Gastroesophageal sphincter (tissue), 4 donors: ENCODE data around the gene MARCHF11. TPM values are rescaled to one million over a fixed set of nuclear protein-coding genes. Genes with fewer than 3 reads are reported as not detected.

Source experiments
- ATAC-seq: fragments of 150-250 bp; one replicate; pipeline ENCODE4 v1.9.1; 2016; ENCODE audit warnings: mild to moderate bottlenecking, moderate library complexity
- H3K27ac ChIP-seq, 4 donors: fragments of 200-600 bp; sonication (generic) in 3 of 4; 1 replicate in 3 of 4; 2 replicates in 1 of 4; pipeline ENCODE4 v1.5.1; 2016 to 2019
- H3K27me3 ChIP-seq: fragments of 200-600 bp; sonication (generic); one replicate; pipeline ENCODE4 v1.5.1; 2019
- H3K36me3 ChIP-seq, 2 donors: fragments of 200-600 bp; sonication (generic); one replicate each; pipeline ENCODE4 v1.5.1; 2019; ENCODE audit warnings: control low read depth in 1 of 2
- H3K4me1 ChIP-seq, 3 donors: fragments of 200-600 bp; sonication (generic); 1 replicate in 2 of 3; 2 replicates in 1 of 3; pipeline ENCODE4 v1.5.1; 2016 to 2019; ENCODE audit warnings: control low read depth in 2 of 3
- H3K4me3 ChIP-seq, 2 donors: fragments of 200-600 bp; sonication (generic); one replicate each; pipeline ENCODE4 v1.5.1; 2019; ENCODE audit warnings: mild to moderate bottlenecking in 1 of 2, moderate library complexity in 1 of 2
- H3K9me3 ChIP-seq, 3 donors: fragments of 200-600 bp; sonication (generic); one replicate each; pipeline ENCODE4 v1.5.1; 2017 to 2019; ENCODE audit warnings: control low read depth in 2 of 3
- CTCF ChIP-seq, 4 experiments: fragments of 200-600 bp in 2 of 4; fragments of 450-650 bp in 2 of 4; sonication (generic) in 1 of 4; IDR thresholded peaks; one replicate each; pipeline ENCODE4 v1.5.1; 2017 to 2019; ENCODE audit warnings: antibody characterized with exemption in 4 of 4, mild to moderate bottlenecking in 2 of 4, moderate library complexity in 2 of 4
- EP300 ChIP-seq: sonication (generic); formaldehyde crosslinking; IDR thresholded peaks from one replicate; pipeline ENCODE4 v1.6.1; 2017; ENCODE audit warnings: antibody characterized with exemption, mild to moderate bottlenecking
- POLR2A ChIP-seq, 2 donors: fragments of 450-650 bp; IDR thresholded peaks; one replicate each; pipeline ENCODE4 v1.6.1; 2017; ENCODE audit warnings: antibody characterized with exemption in 2 of 2, mild to moderate bottlenecking in 2 of 2, moderate library complexity in 1 of 2
- POLR2AphosphoS5 ChIP-seq: sonication (generic); formaldehyde crosslinking; IDR thresholded peaks from one replicate; pipeline ENCODE4 v1.6.1; 2017; ENCODE audit warnings: antibody characterized with exemption
- WGBS, 2 donors: methylation state at CpG; one replicate each; pipeline ENCODE4 v1.1.5; 2018; ENCODE audit warnings: low coverage in 1 of 2; 5-methylcytosine and 5-hydroxymethylcytosine counted together
- total RNA-seq, 4 donors: library from RNA; depleted of rRNA; stranded (reverse); fragments of >200 nt; gene quantifications; one replicate each; pipeline ENCODE4 v1.1.0, GENCODE V29; 2016

MARCHF11 gene
- total RNA-seq, 4 donors from 2014 or later, result not detected

- Histone ChIP-seq H3K36me3 (no peaks in the 10 kb centered on the region), H3K4me1 (no peaks in the 10 kb centered on the region), H3K27me3 (peaks cover 6% of the 10 kb centered on the region), H3K4me3 (no peak overlapping the region), H3K27ac (no peak overlapping the region), H3K9me3 (no peaks in the 10 kb centered on the region)
- no peak for ATAC-seq
- TF ChIP-seq CTCF (IDR thresholded peaks at IDR 0.05) (no peak), EP300 (no peak), POLR2AphosphoS5 (no peak), POLR2A (IDR thresholded peaks at IDR 0.05) (no peak)
- 33 to 46% methylated on average over 1 to 2 of the region's 2 CpGs for WGBS, 2 donors
These were observed 107.0 kb downstream of the MARCHF11 start for GRCh38 chr5:16072616-16073015.

- no peaks in the 10 kb centered on the region for H3K9me3 ChIP-seq
- H3K4me3 ChIP-seq, result no peak overlapping the region
- TF ChIP-seq EP300, result no peak
- no peak for TF ChIP-seq POLR2A (IDR thresholded peaks at IDR 0.05)
- TF ChIP-seq POLR2AphosphoS5, result no peak
- TF ChIP-seq CTCF (IDR thresholded peaks at IDR 0.05), result no peak
- H3K36me3 ChIP-seq, result no peaks in the 10 kb centered on the region
- 78 to 93% methylated on average over 7 of the region's 7 CpGs for WGBS, 2 donors
- peaks cover 6% of the 10 kb centered on the region for H3K27me3 ChIP-seq
- H3K4me1 ChIP-seq, result no peaks in the 10 kb centered on the region
- no peak for ATAC-seq
- no peak overlapping the region for H3K27ac ChIP-seq
These were observed 112.2 kb downstream of the MARCHF11 start for GRCh38 chr5:16067415-16067814.

GRCh38 chr5:16066810-16067209, 112.8 kb downstream of the MARCHF11 start:
- H3K9me3 ChIP-seq, result no peaks in the 10 kb centered on the region
- no peak overlapping the region for H3K4me3 ChIP-seq
- no peak for TF ChIP-seq CTCF (IDR thresholded peaks at IDR 0.05)
- TF ChIP-seq EP300, result no peak
- no peak for TF ChIP-seq POLR2AphosphoS5
- no peak for TF ChIP-seq POLR2A (IDR thresholded peaks at IDR 0.05)
- peaks cover 6% of the 10 kb centered on the region for H3K27me3 ChIP-seq
- ATAC-seq, result no peak
- H3K4me1 ChIP-seq, result no peaks in the 10 kb centered on the region
- H3K36me3 ChIP-seq, result no peaks in the 10 kb centered on the region
- WGBS, 2 donors, result 71 to 79% methylated on average over 2 of the region's 2 CpGs
- H3K27ac ChIP-seq, result no peak overlapping the region

- no peak for ATAC-seq
- no peaks in the 10 kb centered on the region for H3K9me3 ChIP-seq
- no peak for TF ChIP-seq POLR2A (IDR thresholded peaks at IDR 0.05)
- H3K36me3 ChIP-seq, result no peaks in the 10 kb centered on the region
- H3K27me3 ChIP-seq, result peaks cover 10% of the 10 kb centered on the region
- no peak overlapping the region for H3K4me3 ChIP-seq
- H3K4me1 ChIP-seq, result no peaks in the 10 kb centered on the region
- WGBS, 2 donors, result 58 to 83% methylated on average over 2 of the region's 2 CpGs
- H3K27ac ChIP-seq, result no peak overlapping the region
These were observed 113.3 kb downstream of the MARCHF11 start for GRCh38 chr5:16066320-16066719.

DNA sequence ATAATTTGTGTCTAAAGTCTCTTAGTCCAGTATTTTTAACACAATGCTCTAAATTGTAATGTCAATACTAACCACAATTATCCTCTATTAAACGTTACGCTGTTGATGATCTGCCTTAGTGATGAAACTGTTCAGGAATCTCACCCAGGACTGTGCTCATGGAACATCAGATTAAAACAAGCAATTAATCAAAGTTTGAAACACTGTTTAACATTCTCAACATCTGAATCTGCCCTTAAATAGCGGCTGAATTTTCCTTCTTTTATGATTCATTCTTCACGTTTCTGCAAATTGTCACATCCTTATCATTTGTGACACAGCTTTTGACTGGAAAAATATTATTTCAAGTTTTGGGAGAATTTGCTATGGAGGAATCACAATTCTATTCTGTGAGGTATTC, 113.8 kb downstream of the MARCHF11 start:
- H3K9me3 ChIP-seq, result no peaks in the 10 kb centered on the region
- no peak overlapping the region for H3K27ac ChIP-seq
- ATAC-seq, result no peak
- no peak for TF ChIP-seq CTCF (IDR thresholded peaks at IDR 0.05)
- TF ChIP-seq POLR2AphosphoS5, result no peak
- TF ChIP-seq POLR2A (IDR thresholded peaks at IDR 0.05), result no peak
- 27 to 50% methylated on average over 4 of the region's 4 CpGs for WGBS, 2 donors
- no peak overlapping the region for H3K4me3 ChIP-seq
- peaks cover 13% of the 10 kb centered on the region for H3K27me3 ChIP-seq
- H3K4me1 ChIP-seq, result no peaks in the 10 kb centered on the region
- no peaks in the 10 kb centered on the region for H3K36me3 ChIP-seq
